IMR-90 (cell line): ENCODE data around the gene ECE2.

Experiments
- CHD1 ChIP-seq: IDR thresholded peaks from 2 replicates; pipeline ENCODE4 v1.6.1; 2012; ENCODE audit warnings: low read depth, low read length, improper control_type of control experiment
- CTCF ChIP-seq: conservative IDR thresholded peaks from 2 replicates; pipeline ENCODE4 v1.5.1; 2012; ENCODE audit warnings: mild to moderate bottlenecking, low read depth, low read length, improper control_type of control experiment
- POLR2A ChIP-seq: IDR thresholded peaks from 2 replicates; pipeline ENCODE4 v1.6.1; 2012; ENCODE audit warnings: mild to moderate bottlenecking, low read depth, low read length
- RAD21 ChIP-seq: IDR thresholded peaks from 2 replicates; pipeline ENCODE4 v1.6.1; 2012; ENCODE audit warnings: low read length, improper control_type of control experiment
- SMC3 ChIP-seq: fragments of 150-350 bp; IDR thresholded peaks from 2 replicates; pipeline ENCODE4 v1.6.1; 2016; ENCODE audit warnings: low read depth, mild to moderate bottlenecking, antibody characterized with exemption, low read length, moderate library complexity

- TF ChIP-seq POLR2A (no peak), CTCF (no peak), RAD21 (no peak), SMC3 (no peak), CHD1 (no peak)
These were observed 16.1 kb downstream of the ECE2 start for GRCh38 chr3:184291738-184292445.
